ENCODE data around the gene PSMD8.

- TF ChIP-seq CTCF (conservative IDR thresholded peaks at IDR 0.05) (0 out of 2 replicates have a peak, but pooled peaks have one; percentile 19), EZH2 (IDR thresholded peaks at IDR 0.05; ENCODE audit: low read depth) (no peak)
These were observed 43.5 kb downstream of the PSMD8 start for GRCh38 chr19:38417544-38418506.
